Stimulated activated CD4-positive, alpha-beta T cell treated with anti-CD3 and anti-CD28 coated beads, Interleukin-2, amount 100 ng/mL, for 4 hours (primary cell): Measurements from ENCODE around the gene KLHL33.
A peak's percentile ranks its signal among the peaks of the same experiment; 100 is the strongest.

Source experiments
- DNase-seq: peaks from one replicate; pipeline ENCODE4 v3.0.0-alpha.2; 2020; ENCODE audit warnings: low read depth

Gene KLHL33

DNA sequence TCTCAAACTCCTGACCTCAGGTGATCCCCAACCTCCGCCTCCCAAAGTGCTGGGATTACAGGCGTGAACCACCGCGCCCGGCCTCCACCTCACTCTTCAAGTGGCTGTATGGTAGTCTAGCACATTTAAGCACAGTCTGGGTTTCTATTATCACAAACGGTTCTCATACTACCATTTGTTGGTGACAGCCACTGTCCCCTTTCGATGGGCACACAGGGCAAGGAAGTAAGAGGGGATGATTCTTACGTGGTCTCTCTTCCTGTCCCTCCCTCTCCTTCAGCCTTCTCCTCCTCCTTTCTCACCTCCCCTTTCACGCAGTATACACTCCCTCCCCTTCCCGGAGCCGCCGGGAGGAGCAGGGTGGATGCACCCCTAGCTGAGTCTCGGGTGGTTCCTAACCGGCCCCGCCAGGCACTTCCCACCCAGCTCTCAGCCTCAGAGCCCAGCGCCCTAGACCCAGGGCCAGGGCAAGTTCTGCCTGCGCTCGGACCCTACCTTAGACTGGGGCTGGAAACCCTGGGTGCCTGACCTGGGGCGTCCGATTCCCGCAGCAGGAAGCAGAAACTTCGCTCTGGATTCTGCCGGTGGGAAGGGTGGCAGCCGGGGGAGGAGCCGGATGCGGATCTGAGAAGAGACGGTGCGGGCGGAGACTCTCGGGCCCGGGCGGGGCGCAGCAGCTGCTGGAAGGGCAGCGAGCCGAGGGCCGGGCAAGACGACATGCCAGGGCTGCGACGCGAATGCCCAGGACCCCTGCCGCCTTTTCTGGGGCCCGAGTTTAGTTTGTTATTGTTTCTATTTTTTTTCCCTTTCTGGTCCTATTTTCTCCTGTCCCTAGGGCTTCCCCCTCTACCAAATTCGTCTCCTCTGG is 22.9 kb downstream of the KLHL33 start, which contains the start of gene TEP1:
Gene TEP1 (minus strand): TSS at position 626 of the 868 bp plus-strand sequence. CDS start 5,062 bp downstream, outside the sequence.
- peak; percentile 58 for DNase-seq

DNA sequence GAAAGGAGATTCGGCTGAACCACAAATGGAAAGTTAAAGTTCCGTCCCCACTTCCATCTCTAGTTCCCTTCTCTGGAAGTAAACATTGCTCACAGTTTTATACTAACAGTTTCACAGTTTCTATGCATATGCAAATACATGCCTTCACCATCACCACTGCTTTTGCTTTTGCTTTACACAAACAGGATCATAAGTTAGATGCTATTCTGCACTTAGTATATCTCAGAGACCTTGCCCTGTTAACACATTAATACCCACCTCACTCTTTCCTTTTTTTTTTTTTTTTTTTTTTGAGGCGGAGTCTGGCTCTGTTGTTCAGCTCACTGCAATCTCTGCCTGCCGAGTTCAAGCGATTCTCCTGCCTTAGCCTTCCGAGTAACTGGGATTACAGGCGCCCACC is 23.6 kb downstream of the KLHL33 start:
- DNase-seq, result no peak

GRCh38 chr14:20409226-20409625 is 26.7 kb downstream of the KLHL33 start:
- no peak for DNase-seq

- no peak for DNase-seq
These were observed 32.4 kb downstream of the KLHL33 start for GRCh38 chr14:20403521-20403920.

DNA sequence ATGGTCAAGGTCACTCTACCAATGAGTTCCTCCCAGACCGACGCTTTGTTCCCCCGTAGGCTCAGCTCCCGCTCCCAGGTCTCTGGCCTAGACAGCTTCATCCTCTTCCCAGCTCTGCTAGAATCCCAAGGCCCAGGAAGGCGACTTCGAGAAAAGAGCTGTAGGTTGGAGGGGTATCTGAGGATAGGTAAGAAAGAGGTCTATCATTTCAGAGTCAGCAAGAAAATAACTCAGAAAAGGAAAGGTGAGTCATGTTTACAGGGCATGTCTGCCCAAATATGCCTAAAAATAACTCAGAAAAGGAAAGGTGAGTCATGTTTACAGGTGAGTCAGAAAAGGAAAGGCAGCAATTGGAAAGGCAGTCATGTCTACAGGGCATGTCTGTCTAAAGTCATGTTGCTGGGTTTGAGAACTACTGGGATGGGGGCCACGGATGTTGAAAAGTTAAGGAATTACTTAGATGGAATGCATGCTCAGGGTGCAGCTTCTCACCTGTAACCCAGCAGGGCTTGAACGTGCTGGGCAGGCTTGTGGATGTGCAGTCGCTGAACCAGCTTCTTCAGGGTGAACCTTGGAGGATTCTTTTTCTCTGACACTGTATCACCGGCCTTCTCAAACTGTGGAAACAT is 34.9 kb downstream of the KLHL33 start:
- peak; percentile 9 for DNase-seq

GRCh38 chr14:20400589-20400964 is 35.4 kb downstream of the KLHL33 start:
- DNase-seq, result no peak

GRCh38 chr14:20397511-20397910 is 38.5 kb downstream of the KLHL33 start:
- DNase-seq, result no peak

GRCh38 chr14:20391505-20391904 is 44.5 kb downstream of the KLHL33 start:
- no peak for DNase-seq

- no peak for DNase-seq
These were observed 47.8 kb downstream of the KLHL33 start for GRCh38 chr14:20388159-20388558.

DNA sequence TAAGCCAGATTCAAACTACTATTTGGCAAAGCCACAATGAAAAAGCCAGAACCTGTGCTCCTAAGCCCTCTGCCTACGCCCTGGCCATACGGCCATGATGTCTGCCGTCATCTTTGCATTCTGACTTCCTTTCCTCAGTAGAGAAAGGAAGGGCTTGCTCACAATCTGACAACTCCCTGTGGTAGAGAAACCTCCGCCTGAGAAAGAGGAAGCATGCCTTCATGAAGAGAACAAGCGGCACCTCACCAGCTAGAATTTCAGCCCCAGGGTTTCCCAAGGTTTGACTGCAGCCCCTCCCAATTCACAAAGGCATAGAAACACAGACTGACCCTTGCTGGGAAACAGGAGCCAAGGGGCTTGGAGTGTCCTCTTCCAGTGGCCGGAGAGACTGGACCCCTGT is 48.4 kb downstream of the KLHL33 start:
- DNase-seq, result no peak

- no peak for DNase-seq
These were observed 49.6 kb downstream of the KLHL33 start for GRCh38 chr14:20386276-20386855.

- no peak for DNase-seq
These were observed 51.1 kb downstream of the KLHL33 start for GRCh38 chr14:20384886-20385285.

DNA sequence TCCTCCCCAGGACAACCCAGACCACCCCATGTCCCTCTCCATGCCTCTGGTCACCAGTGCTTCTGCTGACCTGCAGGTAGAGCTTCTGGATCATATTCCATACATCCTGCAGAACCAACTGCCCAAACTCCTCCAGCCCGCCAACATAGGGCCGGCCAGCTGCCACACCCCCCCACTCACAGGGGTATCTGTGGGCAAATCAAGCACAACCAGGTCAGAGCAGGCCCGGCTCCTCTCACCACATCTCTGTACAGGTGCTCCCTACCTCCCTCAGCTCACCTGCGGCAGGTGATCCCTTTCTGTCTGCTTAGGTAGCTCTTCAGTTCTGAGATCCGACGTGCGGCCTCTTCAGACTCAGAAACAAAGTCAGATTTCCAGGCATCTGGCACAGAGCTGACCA is 51.6 kb downstream of the KLHL33 start:
- no peak for DNase-seq

- DNase-seq, result no peak
These were observed 52.3 kb downstream of the KLHL33 start for GRCh38 chr14:20383636-20384035.

- no peak for DNase-seq
These were observed 52.9 kb downstream of the KLHL33 start for GRCh38 chr14:20383032-20383431.

- DNase-seq, result no peak
These were observed 53.4 kb downstream of the KLHL33 start for GRCh38 chr14:20382526-20382925.

GRCh38 chr14:20381341-20381740 is 54.6 kb downstream of the KLHL33 start:
- no peak for DNase-seq

GRCh38 chr14:20380681-20381080 is 55.3 kb downstream of the KLHL33 start:
- no peak for DNase-seq

GRCh38 chr14:20379743-20380142 is 56.2 kb downstream of the KLHL33 start:
- DNase-seq, result no peak

GRCh38 chr14:20377171-20377570 is 58.8 kb downstream of the KLHL33 start:
- no peak for DNase-seq

DNA sequence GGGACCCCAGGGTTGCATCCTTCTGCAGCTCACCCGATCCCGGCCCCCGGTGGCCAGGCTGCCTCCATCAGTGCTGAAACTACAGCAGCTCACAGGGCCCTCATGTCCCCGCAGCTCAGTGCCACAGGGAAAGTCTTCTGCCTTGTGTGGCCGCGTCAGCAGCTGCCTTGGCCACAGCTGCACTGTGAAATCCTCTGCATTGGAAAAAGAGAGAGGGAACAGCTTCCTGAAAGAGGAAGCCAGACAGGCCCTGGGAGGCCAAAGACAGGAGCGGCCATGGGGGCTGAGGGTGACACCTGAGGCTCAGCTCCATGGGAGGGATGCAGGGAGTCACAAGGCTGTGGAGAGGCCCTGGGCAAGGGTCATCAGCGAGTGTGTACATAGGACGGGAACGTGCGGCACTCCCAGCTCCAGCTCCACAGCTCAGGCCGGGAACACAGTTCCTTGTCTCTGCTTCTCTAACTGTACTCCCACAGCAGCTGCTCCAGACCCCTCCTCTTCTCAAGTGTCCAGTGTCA is 59.8 kb downstream of the KLHL33 start:
- DNase-seq, result no peak
